HEK293 (cell line): ENCODE results near the gene SECISBP2L.

Source experiments
- CTCF ChIA-PET: fragments of 350-600 bp; formaldehyde crosslinking; extraction: SDS; loops from one replicate; lab custom pipeline; 2021; ENCODE audit warnings: antibody characterized with exemption; lab: Yijun Ruan, JAX
- POLR2A ChIA-PET: fragments of 300-600 bp; formaldehyde crosslinking; extraction: SDS; loops from one replicate; lab custom pipeline; 2020; ENCODE audit warnings: antibody characterized with exemption, inconsistent platforms; lab: Yijun Ruan, JAX
- H3K27ac ChIP-seq: fragments of 200-500 bp; sonication (Bioruptor generic); 2 replicates; pipeline ENCODE4 v1.5.1; 2014; ENCODE audit warnings: low read depth, low read length, control low read depth, inconsistent platforms; ENCODE audit errors: extremely low read depth
- H3K36me3 ChIP-seq, 2 experiments: fragments of 200-500 bp in 1 of 2; sonication (Bioruptor generic) in 1 of 2; 1 replicate in 1 of 2; 2 replicates in 1 of 2; pipeline ENCODE4 v1.5.1; 2014 to 2017; ENCODE audit warnings: inconsistent platforms in 2 of 2, low read length in 2 of 2; ENCODE audit not compliant: control insufficient read depth in 2 of 2, insufficient read depth in 1 of 2
- H3K4me1 ChIP-seq: fragments of 200-500 bp; sonication (Bioruptor generic); 2 replicates; pipeline ENCODE4 v1.5.1; 2014; ENCODE audit warnings: mild to moderate bottlenecking, low read length, inconsistent platforms; ENCODE audit not compliant: control insufficient read depth, insufficient read depth
- H3K4me3 ChIP-seq: 2 replicates; pipeline ENCODE4 v1.5.1; 2011; ENCODE audit warnings: low read depth, mild to moderate bottlenecking, control low read depth, low read length, moderate library complexity
- H3K9me3 ChIP-seq: fragments of 200-500 bp; sonication (Bioruptor generic); 2 replicates; pipeline ENCODE4 v1.5.1; 2014; ENCODE audit warnings: low read depth, low read length, inconsistent platforms; ENCODE audit not compliant: control insufficient read depth, insufficient read depth
- GLIS2 ChIP-seq: fragments of 450-650 bp; formaldehyde crosslinking; IDR thresholded peaks from 2 replicates; pipeline ENCODE4 v1.5.1; 2016; ENCODE audit warnings: missing biosample characterization, missing genetic modification characterization
- HIC1 ChIP-seq: fragments of 450-650 bp; formaldehyde crosslinking; IDR thresholded peaks from 2 replicates; pipeline ENCODE4 v1.5.1; 2016; ENCODE audit warnings: missing biosample characterization, missing genetic modification characterization
- PRDM1 ChIP-seq: fragments of 450-650 bp; formaldehyde crosslinking; IDR thresholded peaks from 2 replicates; pipeline ENCODE4; 2016; ENCODE audit warnings: missing biosample characterization, missing genetic modification characterization
- PRDM6 ChIP-seq: fragments of 450-650 bp; formaldehyde crosslinking; IDR thresholded peaks from 2 replicates; pipeline ENCODE4 v1.5.1; 2017; ENCODE audit warnings: missing biosample characterization, missing genetic modification characterization
- TCF7L2 ChIP-seq: IDR thresholded peaks from 2 replicates; pipeline ENCODE4 v1.6.1; 2011; ENCODE audit warnings: low read depth, mild to moderate bottlenecking, inconsistent platforms, low read length, moderate library complexity, borderline replicate concordance
- ZNF112 ChIP-seq: fragments of 450-650 bp; formaldehyde crosslinking; IDR thresholded peaks from 2 replicates; pipeline ENCODE4 v1.5.0; 2017; ENCODE audit warnings: missing biosample characterization, missing genetic modification characterization
- ZNF114 ChIP-seq: fragments of 450-650 bp; formaldehyde crosslinking; IDR thresholded peaks from 2 replicates; pipeline ENCODE4 v1.5.0; 2017; ENCODE audit warnings: missing biosample characterization, missing genetic modification characterization
- ZNF155 ChIP-seq: fragments of 450-650 bp; formaldehyde crosslinking; IDR thresholded peaks from 2 replicates; pipeline ENCODE4 v1.5.1; 2016; ENCODE audit warnings: missing biosample characterization, missing genetic modification characterization
- ZNF23 ChIP-seq: fragments of 450-650 bp; formaldehyde crosslinking; IDR thresholded peaks from 2 replicates; pipeline ENCODE4 v1.5.1; 2016; ENCODE audit warnings: missing biosample characterization, missing genetic modification characterization, borderline replicate concordance
- ZNF280D ChIP-seq: fragments of 450-650 bp; formaldehyde crosslinking; IDR thresholded peaks from 2 replicates; pipeline ENCODE4 v1.5.1; 2016; ENCODE audit warnings: missing biosample characterization, missing genetic modification characterization
- ZNF311 ChIP-seq: fragments of 450-650 bp; formaldehyde crosslinking; IDR thresholded peaks from 2 replicates; pipeline ENCODE4 v1.5.1; 2017; ENCODE audit warnings: missing biosample characterization, missing genetic modification characterization, borderline replicate concordance
- ZNF433 ChIP-seq: fragments of 450-650 bp; formaldehyde crosslinking; IDR thresholded peaks from 2 replicates; pipeline ENCODE4 v1.5.1; 2016; ENCODE audit warnings: missing biosample characterization, missing genetic modification characterization, low read depth
- ZNF518A ChIP-seq: fragments of 450-650 bp; formaldehyde crosslinking; conservative IDR thresholded peaks from 2 replicates; pipeline ENCODE4 v1.5.1; 2016; ENCODE audit warnings: low read depth, missing biosample characterization, missing genetic modification characterization
- ZNF529 ChIP-seq: fragments of 450-650 bp; formaldehyde crosslinking; IDR thresholded peaks from 2 replicates; pipeline ENCODE4 v1.5.1; 2017; ENCODE audit warnings: missing genetic modification characterization, missing biosample characterization; ENCODE audit not compliant: insufficient replicate concordance
- ZNF558 ChIP-seq: fragments of 450-650 bp; formaldehyde crosslinking; IDR thresholded peaks from 2 replicates; pipeline ENCODE4 v1.5.1; 2016; ENCODE audit warnings: missing biosample characterization, missing genetic modification characterization
- ZNF654 ChIP-seq: fragments of 450-650 bp; formaldehyde crosslinking; IDR thresholded peaks from 2 replicates; pipeline ENCODE4 v1.5.1; 2016; ENCODE audit warnings: low read depth, missing biosample characterization, missing genetic modification characterization
- ZNF792 ChIP-seq: fragments of 450-650 bp; formaldehyde crosslinking; IDR thresholded peaks from 2 replicates; pipeline ENCODE4 v1.5.1; 2016; ENCODE audit warnings: missing biosample characterization, missing genetic modification characterization

Gene SECISBP2L

GRCh38 chr15:48968066-48968465 is 78.2 kb downstream of the SECISBP2L start:
- no peaks in the 10 kb centered on the region for H3K9me3 ChIP-seq
- no peaks in the 10 kb centered on the region for H3K4me1 ChIP-seq
- TF ChIP-seq ZNF155 (no peak), ZNF433 (tag by site-specific recombination) (no peak), ZNF280D (no peak), PRDM6 (tag by site-specific recombination) (no peak), ZNF311 (tag by site-specific recombination) (no peak), ZNF23 (tag by site-specific recombination) (no peak), HIC1 (tag by site-specific recombination) (no peak)
- TF ChIP-seq, all 188 proteins: peak for 0
- ChIA-PET CTCF (interaction anchor here (1.4 kb wide), 1 partner anchor 106 kb away, joined by 5 read pairs; no protein-coding TSS in a partner anchor), POLR2A (no interaction called here)
- no peak overlapping the region for H3K4me3 ChIP-seq
- H3K36me3 ChIP-seq: no peaks in the 10 kb centered on the region
- H3K27ac ChIP-seq: no peak overlapping the region

- Histone ChIP-seq H3K27ac (no peak overlapping the region), H3K4me1 (no peaks in the 10 kb centered on the region), H3K9me3 (no peaks in the 10 kb centered on the region), H3K36me3 (no peaks in the 10 kb centered on the region), H3K4me3 (no peak overlapping the region)
- POLR2A ChIA-PET: no interaction called here
- CTCF ChIA-PET: interaction anchor here (0.9 to 1.4 kb wide), 2 partner anchors 98 to 105 kb away, joined by 3 to 5 read pairs; no protein-coding TSS in a partner anchor
- TF ChIP-seq ZNF112 (tag by site-specific recombination): no peak
- no peak for TF ChIP-seq ZNF558 (tag by site-specific recombination)
- TF ChIP-seq PRDM1: no peak
- TF ChIP-seq ZNF654 (tag by site-specific recombination): no peak
- no peak for TF ChIP-seq GLIS2 (tag by site-specific recombination)
- no peak for TF ChIP-seq ZNF529
- TF ChIP-seq TCF7L2: no peak
- no peak for TF ChIP-seq ZNF792 (tag by site-specific recombination)
- no peak for TF ChIP-seq ZNF518A (tag by site-specific recombination)
- TF ChIP-seq ZNF114 (tag by site-specific recombination): no peak
Measured at GRCh38 chr15:48967336-48967735, 78.9 kb downstream of the SECISBP2L start.
